Measurements from ENCODE around the gene PITPNM1. TPM values are rescaled to one million over a fixed set of nuclear protein-coding genes. Genes with fewer than 3 reads are reported as not detected.

Gene PITPNM1
- total RNA-seq, 2 donors from 2014 or later: 19.3 to 26.9 TPM

GRCh38 chr11:67532889-67533288 is 27.7 kb upstream of the PITPNM1 start:
- DNase-seq (ENCODE audit: low spot score): no peak
- no peak for TF ChIP-seq CTCF (IDR thresholded peaks at IDR 0.05)
- no peak for TF ChIP-seq POLR2AphosphoS5 (IDR thresholded peaks at IDR 0.05)
- no peak for TF ChIP-seq POLR2A (IDR thresholded peaks at IDR 0.05)
- Histone ChIP-seq H3K36me3 (no peaks in the 10 kb centered on the region), H3K27me3 (replicated peaks; ENCODE audit: insufficient read depth) (no peaks in the 10 kb centered on the region), H3K4me3 (no peak overlapping the region), H3K4me1 (replicated peaks) (no peaks in the 10 kb centered on the region), H3K9me3 (no peaks in the 10 kb centered on the region), H3K27ac (no peak overlapping the region)
- intact Hi-C loops (cut with DNase I): no loop called here
- WGBS: 52% methylated on average over 2 of the region's 2 CpGs

DNA sequence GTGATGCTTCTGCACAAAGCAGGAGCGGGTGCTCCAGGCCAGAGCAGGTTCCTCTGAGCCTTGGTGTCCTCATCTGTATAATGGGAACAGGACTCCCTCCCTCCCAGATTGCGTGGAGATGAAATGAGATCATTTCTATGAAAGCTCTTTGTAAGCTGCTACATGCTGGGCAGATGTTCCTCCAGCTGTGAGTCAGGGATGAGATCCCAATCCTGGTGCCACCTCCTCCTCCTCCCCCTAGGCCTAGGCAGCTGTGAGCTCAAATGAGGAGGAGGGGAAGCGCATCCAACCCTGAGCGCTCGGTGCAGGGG is 25.1 kb upstream of the PITPNM1 start:
- Histone ChIP-seq H3K36me3 (no peaks in the 10 kb centered on the region), H3K27ac (no peak overlapping the region), H3K4me3 (no peak overlapping the region), H3K27me3 (replicated peaks; ENCODE audit: insufficient read depth) (no peaks in the 10 kb centered on the region), H3K9me3 (no peaks in the 10 kb centered on the region), H3K4me1 (replicated peaks) (no peaks in the 10 kb centered on the region)
- TF ChIP-seq POLR2A (IDR thresholded peaks at IDR 0.05): no peak
- TF ChIP-seq POLR2AphosphoS5 (IDR thresholded peaks at IDR 0.05): no peak
- no peak for TF ChIP-seq CTCF (IDR thresholded peaks at IDR 0.05)
- no peak for DNase-seq (ENCODE audit: low spot score)
- intact Hi-C loops (cut with DNase I): no loop called here
- 76% methylated on average over 5 of the region's 5 CpGs for WGBS

DNA sequence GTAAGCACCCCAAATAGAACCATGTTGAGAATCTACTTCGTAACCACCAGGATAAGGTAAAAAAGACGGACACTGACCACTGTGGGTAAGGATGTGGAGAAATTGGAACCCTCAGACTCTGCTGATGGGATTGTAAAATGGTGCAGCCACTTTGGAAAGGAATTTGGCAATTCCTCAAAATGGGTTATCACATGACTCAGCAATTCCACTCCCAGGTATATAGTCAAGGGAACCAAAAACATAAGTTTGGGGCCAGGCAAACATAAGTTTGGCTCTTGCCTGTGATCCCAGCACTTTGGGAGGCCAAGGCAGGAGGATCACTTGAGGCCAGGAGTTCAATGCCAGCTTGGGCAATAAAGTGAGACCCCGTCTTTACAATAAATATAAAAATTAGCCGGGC is 23.2 kb upstream of the PITPNM1 start:
- TF ChIP-seq POLR2A (IDR thresholded peaks at IDR 0.05) (no peak), CTCF (IDR thresholded peaks at IDR 0.05) (no peak), POLR2AphosphoS5 (IDR thresholded peaks at IDR 0.05) (no peak)
- no peaks in the 10 kb centered on the region for H3K36me3 ChIP-seq
- whole genome bisulfite sequencing: 95% methylated on average over 4 of the region's 4 CpGs
- H3K27ac ChIP-seq: no peak overlapping the region
- intact Hi-C loops (cut with DNase I): no loop called here
- no peak for DNase-seq (ENCODE audit: low spot score)
- H3K9me3 ChIP-seq: no peaks in the 10 kb centered on the region
- no peak overlapping the region for H3K4me3 ChIP-seq
- H3K4me1 ChIP-seq (replicated peaks): no peaks in the 10 kb centered on the region
- H3K27me3 ChIP-seq (replicated peaks; ENCODE audit: insufficient read depth): no peaks in the 10 kb centered on the region

DNA sequence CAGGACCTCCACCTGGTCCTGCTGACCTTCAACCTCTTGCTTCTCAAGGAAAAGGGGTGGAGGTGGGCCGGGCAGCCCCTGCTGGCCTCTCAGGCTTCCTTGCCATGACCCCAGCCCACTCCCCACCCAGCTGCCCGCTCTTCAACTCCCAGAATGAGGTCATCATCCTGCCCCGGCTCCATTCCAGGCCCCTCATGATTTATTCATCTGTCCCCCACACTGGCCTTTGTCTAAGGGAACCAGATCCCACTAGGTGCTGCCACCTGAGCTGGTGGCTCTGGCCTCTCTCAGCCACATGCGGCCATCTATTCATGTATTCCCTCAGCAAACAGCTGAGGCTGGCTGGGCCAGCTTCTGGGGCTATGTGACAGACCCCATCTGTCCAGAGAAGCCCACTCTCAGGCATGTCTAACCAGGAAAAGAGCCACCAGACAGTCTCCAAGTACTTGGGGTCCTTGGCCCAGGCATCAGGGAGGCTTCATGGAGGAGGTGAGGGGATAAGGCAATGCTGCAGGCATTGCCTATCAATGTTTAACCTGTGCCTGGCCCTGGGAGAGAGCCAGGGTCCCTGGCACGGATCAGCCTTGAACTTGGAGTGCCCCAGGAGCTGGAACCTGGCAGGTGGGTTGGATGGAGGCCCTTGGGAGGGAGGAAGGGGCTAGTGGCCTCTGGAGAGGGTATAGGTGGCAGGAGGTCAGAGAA is 20.3 kb upstream of the PITPNM1 start:
- no peaks in the 10 kb centered on the region for H3K36me3 ChIP-seq
- no peak for DNase-seq (ENCODE audit: low spot score)
- H3K27me3 ChIP-seq (replicated peaks; ENCODE audit: insufficient read depth): no peaks in the 10 kb centered on the region
- intact Hi-C loops (cut with DNase I): no loop called here
- H3K27ac ChIP-seq: no peak overlapping the region
- no peaks in the 10 kb centered on the region for H3K4me1 ChIP-seq (replicated peaks)
- 68% methylated on average over 5 of the region's 5 CpGs for WGBS
- no peak overlapping the region for H3K4me3 ChIP-seq
- no peak for TF ChIP-seq POLR2AphosphoS5 (IDR thresholded peaks at IDR 0.05)
- no peak for TF ChIP-seq POLR2A (IDR thresholded peaks at IDR 0.05)
- no peak for TF ChIP-seq CTCF (IDR thresholded peaks at IDR 0.05)
- no peaks in the 10 kb centered on the region for H3K9me3 ChIP-seq

DNA sequence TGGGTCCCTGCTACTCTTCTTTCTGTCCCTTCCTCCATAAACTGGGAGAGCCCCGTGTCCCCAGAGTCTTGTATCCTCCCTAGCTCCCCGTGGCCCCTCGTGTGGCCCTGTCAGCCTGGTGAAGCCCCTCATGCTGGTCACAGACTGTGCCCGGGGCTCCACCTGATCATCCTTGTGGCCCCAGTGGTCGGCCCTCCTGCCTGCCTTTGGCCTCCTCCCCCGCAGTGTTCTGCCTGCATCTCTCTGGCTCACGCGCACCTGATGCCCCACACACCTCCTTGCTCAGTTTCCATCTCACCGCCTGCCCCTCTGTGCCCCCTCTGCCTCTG is 19.3 kb upstream of the PITPNM1 start:
- Histone ChIP-seq H3K27me3 (replicated peaks; ENCODE audit: insufficient read depth) (no peaks in the 10 kb centered on the region), H3K4me3 (no peak overlapping the region), H3K4me1 (replicated peaks) (no peaks in the 10 kb centered on the region), H3K27ac (no peak overlapping the region), H3K9me3 (no peaks in the 10 kb centered on the region), H3K36me3 (no peaks in the 10 kb centered on the region)
- no peak for DNase-seq (ENCODE audit: low spot score)
- intact Hi-C loops (cut with DNase I): no loop called here
- 89% methylated on average over 9 of the region's 9 CpGs for WGBS
- TF ChIP-seq CTCF (IDR thresholded peaks at IDR 0.05): no peak
- TF ChIP-seq POLR2A (IDR thresholded peaks at IDR 0.05): no peak

All from prostate gland (tissue), 2 donors.